Occipital lobe (tissue), 2 donors: ENCODE data around the gene NYNRIN. TPM values are rescaled to one million over a fixed set of nuclear protein-coding genes. Genes with fewer than 3 reads are reported as not detected.

Experiments used
- DNase-seq: peaks from one replicate; lab custom pipeline; 2025; lab: John Stamatoyannopoulos, UW
- total RNA-seq: library from RNA; depleted of rRNA; stranded (reverse); fragments of >200 nt; gene quantifications from one replicate; pipeline ENCODE4 v1.2.3, GENCODE V29; 2014

Gene NYNRIN
- total RNA-seq, 1 donor from 2014 or later: 15.0 TPM

GRCh38 chr14:24390701-24391468 lies 7.9 kb upstream of the NYNRIN start:
- DNase-seq: no peak

GRCh38 chr14:24392325-24393091 lies 6.3 kb upstream of the NYNRIN start:
- DNase-seq: no peak

GRCh38 chr14:24394275-24394674 lies 4.5 kb upstream of the NYNRIN start:
- DNase-seq: no peak

GRCh38 chr14:24395609-24396582 lies 2.9 kb upstream of the NYNRIN start:
- DNase-seq: no peak

- DNase-seq: no peak
Observed at GRCh38 chr14:24397639-24398292, 1.0 kb upstream of the NYNRIN start.

- no peak for DNase-seq
Observed at GRCh38 chr14:24398293-24398652, 530 bp upstream of the NYNRIN start.

GRCh38 chr14:24399447-24399822 lies 632 bp downstream of the NYNRIN start:
- no peak for DNase-seq

GRCh38 chr14:24399999-24400718 lies 1.4 kb downstream of the NYNRIN start:
- no peak for DNase-seq

- DNase-seq: no peak
Observed at GRCh38 chr14:24401810-24402702, 3.3 kb downstream of the NYNRIN start.

- no peak for DNase-seq
Observed at GRCh38 chr14:24403294-24403998, 4.6 kb downstream of the NYNRIN start.

GRCh38 chr14:24404814-24405213 lies 6.0 kb downstream of the NYNRIN start:
- DNase-seq: no peak

- no peak for DNase-seq
Observed at GRCh38 chr14:24406416-24406815, 7.6 kb downstream of the NYNRIN start.

- no peak for DNase-seq
Observed at GRCh38 chr14:24407608-24408325, 9.0 kb downstream of the NYNRIN start.

- no peak for DNase-seq
Observed at GRCh38 chr14:24408764-24409163, 10.0 kb downstream of the NYNRIN start.

GRCh38 chr14:24409192-24409591 lies 10.4 kb downstream of the NYNRIN start:
- no peak for DNase-seq

GRCh38 chr14:24409956-24410355 lies 11.2 kb downstream of the NYNRIN start:
- DNase-seq: no peak

GRCh38 chr14:24411443-24412389 lies 12.9 kb downstream of the NYNRIN start:
- no peak for DNase-seq
